AG09309 (cell line): Measurements from ENCODE around the gene MAST3.

Experiments
- DNase-seq: peaks from one replicate; pipeline ENCODE4 v3.0.0-alpha.2; 2010; ENCODE audit warnings: low read depth
- H3K4me3 ChIP-seq: 2 replicates; pipeline ENCODE4 v1.5.1; 2011; ENCODE audit warnings: mild to moderate bottlenecking, low read depth, low read length, moderate library complexity; ENCODE audit not compliant: control insufficient read depth
- TF ChIP-seq, protein P1 (sequence below): IDR thresholded peaks from 2 replicates; pipeline ENCODE4 v1.5.1; 2011; ENCODE audit warnings: mild to moderate bottlenecking, low read depth, low read length, inconsistent platforms; ENCODE audit not compliant: insufficient read depth, control insufficient read depth; ENCODE audit errors: missing control alignments

MAST3 gene

DNA sequence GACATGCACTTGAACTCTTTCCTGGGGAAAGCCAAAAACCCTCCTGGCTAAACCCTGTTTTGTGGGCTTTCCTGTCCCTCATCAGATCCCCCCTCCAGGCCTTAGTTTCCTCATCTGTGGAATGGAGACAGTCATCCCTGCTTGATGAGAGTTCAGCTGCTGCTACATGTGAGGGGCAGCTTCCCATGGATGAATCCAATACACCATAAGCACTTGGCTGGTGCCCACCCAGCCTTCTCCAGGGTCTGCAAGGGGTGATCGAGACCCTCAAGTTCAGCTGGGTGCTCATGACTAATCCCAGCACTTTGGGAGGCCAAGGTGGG is 32.4 kb upstream of the MAST3 start:
- DNase-seq: no peak
- H3K4me3 ChIP-seq: no peak overlapping the region
- TF ChIP-seq, protein P1, sequence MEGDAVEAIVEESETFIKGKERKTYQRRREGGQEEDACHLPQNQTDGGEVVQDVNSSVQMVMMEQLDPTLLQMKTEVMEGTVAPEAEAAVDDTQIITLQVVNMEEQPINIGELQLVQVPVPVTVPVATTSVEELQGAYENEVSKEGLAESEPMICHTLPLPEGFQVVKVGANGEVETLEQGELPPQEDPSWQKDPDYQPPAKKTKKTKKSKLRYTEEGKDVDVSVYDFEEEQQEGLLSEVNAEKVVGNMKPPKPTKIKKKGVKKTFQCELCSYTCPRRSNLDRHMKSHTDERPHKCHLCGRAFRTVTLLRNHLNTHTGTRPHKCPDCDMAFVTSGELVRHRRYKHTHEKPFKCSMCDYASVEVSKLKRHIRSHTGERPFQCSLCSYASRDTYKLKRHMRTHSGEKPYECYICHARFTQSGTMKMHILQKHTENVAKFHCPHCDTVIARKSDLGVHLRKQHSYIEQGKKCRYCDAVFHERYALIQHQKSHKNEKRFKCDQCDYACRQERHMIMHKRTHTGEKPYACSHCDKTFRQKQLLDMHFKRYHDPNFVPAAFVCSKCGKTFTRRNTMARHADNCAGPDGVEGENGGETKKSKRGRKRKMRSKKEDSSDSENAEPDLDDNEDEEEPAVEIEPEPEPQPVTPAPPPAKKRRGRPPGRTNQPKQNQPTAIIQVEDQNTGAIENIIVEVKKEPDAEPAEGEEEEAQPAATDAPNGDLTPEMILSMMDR: no peak

DNA sequence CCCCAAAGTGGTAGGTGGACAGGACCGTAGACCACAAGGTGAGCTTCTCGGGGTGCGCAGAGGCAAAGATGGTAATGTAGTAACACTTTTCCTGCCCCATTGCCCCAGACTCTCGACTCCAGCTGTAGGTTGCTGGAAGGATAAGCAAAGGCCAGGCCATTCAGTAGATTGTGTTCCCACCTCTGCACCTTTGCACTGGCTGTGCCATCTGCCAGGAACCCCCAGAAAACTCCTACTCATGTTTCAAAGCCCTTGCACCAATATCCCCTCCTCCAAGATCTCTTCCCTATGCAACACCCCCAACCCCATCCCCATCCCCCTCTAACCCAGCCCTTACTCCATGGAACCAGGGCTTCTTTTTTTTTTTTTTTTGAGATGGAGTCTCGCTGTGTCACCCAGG is 29.2 kb upstream of the MAST3 start:
- TF ChIP-seq, protein P1: no peak
- no peak for DNase-seq
- H3K4me3 ChIP-seq: no peak overlapping the region

DNA sequence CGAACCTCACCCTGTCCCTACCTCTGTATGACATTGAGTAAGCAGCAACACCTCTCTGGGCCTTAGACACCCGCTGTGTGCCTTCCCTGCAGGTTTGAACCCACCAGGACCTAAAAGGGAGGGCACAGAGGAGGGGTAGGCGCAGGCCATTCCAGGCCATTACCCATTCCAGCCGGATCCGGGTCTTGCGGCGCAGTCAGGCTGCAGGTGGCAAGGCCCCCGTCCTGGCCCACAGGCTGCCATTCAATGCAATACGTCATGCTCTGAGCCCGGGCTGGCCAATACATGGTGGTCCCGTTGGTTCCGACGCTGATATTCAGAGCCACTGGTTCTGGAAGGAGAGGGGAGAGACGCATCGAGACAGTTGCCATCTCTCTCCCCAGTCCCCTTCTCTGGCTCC is 28.2 kb upstream of the MAST3 start:
- no peak for DNase-seq
- TF ChIP-seq, protein P1: no peak
- H3K4me3 ChIP-seq: no peak overlapping the region

DNA sequence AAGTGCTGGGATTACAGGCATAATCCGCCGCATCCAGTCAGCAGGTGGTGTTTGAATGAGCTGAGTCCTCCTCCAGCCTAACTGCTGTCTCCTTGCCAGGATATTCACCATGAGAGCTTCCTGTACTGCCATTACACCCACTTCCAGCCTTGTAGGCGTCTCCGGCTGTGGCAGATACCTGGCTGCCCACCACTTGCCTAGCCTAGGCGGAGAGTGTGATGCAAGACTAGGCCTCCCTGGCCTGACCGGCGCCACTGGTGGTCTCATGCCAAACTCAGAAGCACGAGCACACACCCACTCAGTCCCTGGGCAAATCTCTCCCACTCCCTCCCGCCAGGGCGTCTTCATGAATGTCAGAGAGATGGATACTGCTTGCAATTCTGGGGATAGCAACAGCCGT is 27.4 kb upstream of the MAST3 start:
- H3K4me3 ChIP-seq: no peak overlapping the region
- no peak for DNase-seq
- TF ChIP-seq, protein P1: no peak

DNA sequence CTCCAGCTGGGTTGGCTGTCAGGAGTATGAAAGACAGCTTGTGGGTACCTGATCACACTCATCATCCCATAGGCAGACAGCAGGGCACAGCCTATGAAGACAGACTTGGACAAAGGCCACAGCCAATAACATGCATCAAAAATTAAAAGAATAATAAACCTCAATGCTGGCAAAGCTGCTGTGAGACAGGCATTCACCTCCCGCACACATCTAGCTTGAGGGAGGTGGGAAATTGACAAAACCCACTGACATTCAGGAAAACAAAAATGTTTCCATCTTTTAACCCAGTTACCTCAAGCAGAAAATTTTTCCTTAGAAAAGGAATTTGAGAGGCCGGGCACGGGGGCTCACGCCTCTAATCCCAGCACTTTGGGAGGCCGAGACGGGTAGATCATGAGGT is 25.2 kb upstream of the MAST3 start:
- no peak overlapping the region for H3K4me3 ChIP-seq
- DNase-seq: no peak
- TF ChIP-seq, protein P1: no peak

DNA sequence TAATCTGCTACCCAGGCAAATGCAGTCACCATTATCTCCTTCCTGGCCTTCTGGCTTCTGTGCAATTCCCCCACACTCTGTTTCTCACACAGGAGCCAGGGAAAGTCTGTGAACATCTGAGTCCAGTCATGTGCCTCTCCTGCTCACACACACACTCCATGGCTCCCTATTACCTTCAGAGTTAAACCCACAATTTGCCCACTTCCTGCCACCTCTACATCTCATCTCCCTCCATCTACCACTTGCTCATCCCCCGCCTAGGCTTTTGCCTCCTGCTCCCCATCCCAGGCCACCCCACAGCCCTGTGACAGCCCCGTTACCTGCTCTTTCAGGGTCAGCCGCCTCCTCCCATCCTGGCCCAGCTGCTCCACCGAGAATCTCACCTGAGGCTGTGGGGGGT is 24.4 kb upstream of the MAST3 start:
- no peak overlapping the region for H3K4me3 ChIP-seq
- TF ChIP-seq, protein P1: no peak
- DNase-seq: no peak

DNA sequence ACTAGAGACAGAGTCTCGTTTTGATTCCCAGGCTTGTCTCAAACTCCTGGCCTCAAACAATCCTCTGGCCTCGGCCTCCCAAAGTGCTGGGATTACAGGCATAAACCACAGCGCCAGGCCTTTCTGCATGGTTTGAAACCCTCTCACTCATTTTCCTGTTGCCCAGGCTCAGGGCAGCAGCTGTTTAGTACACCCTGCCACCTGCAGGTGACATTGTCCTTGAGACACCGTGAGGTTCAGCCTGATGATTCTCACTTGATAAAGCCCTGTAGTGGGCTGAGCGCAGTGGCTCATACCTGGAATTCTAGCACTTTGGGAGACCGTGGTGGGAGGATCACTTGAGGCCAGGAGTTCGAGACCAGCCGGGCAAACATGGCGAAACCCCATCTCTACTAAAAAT is 23.4 kb upstream of the MAST3 start:
- TF ChIP-seq, protein P1: no peak
- no peak for DNase-seq
- H3K4me3 ChIP-seq: no peak overlapping the region
